Raji (cell line): ENCODE data around the gene CHRDL2.

ENCODE experiments used
- POLR2A ChIP-seq: IDR thresholded peaks from 2 replicates; pipeline ENCODE4 v1.6.1; 2011; ENCODE audit warnings: low read depth, low read length, control low read depth; ENCODE audit not compliant: insufficient read depth

Gene CHRDL2, protein sequence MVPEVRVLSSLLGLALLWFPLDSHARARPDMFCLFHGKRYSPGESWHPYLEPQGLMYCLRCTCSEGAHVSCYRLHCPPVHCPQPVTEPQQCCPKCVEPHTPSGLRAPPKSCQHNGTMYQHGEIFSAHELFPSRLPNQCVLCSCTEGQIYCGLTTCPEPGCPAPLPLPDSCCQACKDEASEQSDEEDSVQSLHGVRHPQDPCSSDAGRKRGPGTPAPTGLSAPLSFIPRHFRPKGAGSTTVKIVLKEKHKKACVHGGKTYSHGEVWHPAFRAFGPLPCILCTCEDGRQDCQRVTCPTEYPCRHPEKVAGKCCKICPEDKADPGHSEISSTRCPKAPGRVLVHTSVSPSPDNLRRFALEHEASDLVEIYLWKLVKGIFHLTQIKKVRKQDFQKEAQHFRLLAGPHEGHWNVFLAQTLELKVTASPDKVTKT

DNA sequence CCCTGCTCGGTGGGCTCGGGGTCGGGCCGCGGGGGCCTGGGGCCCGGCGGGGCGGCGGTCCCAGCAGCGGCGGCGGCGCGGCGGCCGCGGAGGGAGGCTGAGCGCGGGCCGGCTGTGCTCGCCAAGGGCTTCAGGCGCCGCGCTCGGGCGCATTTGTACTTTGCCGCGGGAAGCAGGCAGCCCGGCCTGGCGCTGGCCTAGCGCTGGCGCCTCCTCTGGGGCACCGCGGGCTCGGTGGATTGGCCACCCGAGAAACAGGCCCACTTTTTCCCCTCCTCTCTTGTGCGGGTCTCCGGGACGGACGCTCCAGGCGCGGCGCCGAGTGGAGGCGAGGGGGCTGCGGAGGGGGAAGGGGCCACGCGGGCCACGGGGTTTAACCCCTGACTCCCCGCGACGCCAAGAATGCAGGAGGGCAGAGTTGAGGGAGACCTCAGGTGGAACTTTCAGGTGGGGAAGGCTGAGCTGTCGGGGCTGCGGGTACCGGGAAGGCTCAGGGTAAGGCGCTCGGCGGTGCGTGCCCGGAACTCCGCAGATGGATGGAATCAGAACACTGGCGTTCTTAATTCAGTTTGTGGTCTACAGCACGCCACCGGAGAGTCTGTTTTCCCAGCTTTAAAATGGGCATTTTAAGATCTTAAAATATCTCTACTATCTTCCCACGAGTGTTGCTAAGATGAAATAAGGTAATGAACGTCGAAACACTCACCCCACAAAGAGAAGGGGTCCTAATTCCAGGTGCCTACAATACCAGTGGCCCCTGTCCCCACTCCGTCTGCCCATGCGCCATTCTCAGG is at the start of gene CHRDL2:
Gene CHRDL2 (minus strand): TSS at position 126 of the 794 bp plus-strand sequence. CDS start 538 bp downstream, outside the sequence.
- no peak for TF ChIP-seq POLR2A

DNA sequence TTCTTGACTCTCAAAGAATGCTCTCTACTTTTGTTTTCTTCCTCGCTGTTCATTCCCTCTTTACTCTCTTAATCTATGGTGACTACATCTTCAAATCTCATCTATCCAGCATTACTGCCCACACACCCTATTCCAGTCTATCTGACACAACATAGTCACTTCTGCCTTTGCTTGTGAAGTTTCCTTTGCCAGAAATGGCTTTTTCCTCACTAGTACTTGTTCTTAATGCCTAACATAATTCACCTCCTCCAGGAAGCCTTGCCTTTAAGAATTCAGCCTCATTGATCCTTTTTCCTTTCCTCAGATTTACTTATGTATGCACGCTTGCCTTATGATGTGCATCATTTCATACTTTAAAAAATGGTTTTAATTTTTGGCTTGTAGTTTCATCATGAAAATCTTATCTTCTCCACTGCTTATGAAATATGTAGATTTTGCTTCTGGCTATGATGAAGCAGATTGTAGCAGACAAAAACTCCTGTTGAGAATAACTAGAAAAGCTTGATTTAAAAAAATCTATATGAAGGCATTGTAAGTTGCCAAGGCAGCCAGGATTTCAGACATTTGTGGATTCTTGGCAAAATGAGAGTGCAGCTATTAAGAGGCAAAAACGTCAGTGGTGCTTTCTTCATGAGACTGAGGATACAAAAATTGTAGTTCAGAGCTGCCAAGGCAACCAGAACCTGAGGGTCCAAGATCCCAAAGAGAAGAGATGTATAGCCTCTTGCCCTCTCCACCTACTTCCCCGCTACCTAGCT is 49.2 kb upstream of the CHRDL2 start:
- TF ChIP-seq POLR2A = no peak

DNA sequence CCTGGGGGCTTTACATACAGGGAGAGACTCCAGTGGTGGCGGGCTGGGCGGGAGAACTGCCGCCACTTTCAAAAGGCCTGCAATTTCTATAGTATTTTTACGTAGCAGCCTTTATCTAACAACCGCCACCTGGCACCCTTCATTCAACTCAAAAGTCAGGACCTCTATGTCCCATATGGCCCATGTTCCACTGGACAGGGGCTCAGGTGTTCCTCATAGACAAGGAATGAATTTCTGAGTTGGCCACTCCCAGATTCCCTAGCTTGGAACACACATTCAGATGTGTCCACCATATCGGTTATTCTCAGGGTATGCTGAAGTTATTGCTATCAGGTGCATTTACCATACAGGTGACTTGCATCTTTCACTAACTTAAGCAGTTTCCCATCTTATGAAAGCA is 47.4 kb upstream of the CHRDL2 start:
- no peak for TF ChIP-seq POLR2A

DNA sequence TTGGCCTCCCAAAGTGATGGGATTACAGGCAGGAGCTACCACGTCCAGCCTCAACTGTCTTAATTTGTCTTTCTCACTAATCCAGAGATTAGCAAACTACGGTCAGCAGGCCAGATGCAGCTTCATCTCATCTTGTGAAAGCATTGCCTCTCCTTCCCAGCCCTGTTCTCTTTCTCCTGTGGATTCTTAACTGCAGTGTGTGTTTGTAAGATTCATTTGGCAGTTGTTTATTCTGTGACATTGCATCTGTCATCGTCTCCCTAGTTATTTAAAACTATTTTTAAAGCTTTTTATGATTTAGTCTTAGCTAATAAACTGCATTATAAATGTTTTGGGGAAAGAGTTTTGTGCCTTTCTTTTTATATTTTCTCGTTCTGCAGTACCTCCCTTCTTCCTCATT is 46.7 kb upstream of the CHRDL2 start:
- TF ChIP-seq POLR2A = no peak

DNA sequence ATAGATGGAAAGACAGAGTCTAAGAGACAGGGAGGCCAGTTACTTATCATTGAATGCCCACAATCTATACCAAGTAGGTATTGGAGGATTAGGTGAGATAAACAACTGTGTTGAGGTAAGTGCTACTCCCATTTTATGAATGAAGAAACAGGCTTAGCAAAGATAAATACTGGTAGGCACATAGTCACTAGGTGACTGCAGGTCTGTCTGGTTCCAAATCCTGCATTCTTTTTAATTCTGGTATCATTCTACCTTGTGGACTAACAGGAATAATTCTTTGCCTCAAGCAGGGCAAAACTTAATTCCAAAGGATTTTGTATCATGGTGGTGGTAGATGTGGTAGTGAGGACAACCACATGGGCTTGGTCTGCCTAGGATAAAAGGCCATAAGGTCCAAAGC is 45.8 kb upstream of the CHRDL2 start:
- no peak for TF ChIP-seq POLR2A

DNA sequence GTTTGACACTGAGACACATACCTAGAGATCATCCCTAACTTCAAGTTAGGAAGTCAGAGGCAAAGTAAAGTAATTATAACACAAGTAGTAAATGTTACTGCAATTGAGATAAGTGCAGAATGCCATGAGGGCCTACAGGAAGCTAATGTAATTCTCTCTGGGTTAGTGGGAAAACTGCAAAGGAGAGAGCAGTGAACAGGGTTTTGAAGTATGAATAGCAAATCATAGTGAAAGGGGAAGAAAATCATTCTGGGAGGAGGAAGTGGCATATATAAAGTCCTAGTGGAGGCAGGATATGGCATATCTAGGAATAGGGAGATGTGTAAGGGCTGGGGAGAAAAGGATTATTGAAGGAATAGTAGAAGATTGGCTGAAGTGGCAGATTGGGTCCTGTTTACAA is 45.3 kb upstream of the CHRDL2 start:
- TF ChIP-seq POLR2A = no peak

DNA sequence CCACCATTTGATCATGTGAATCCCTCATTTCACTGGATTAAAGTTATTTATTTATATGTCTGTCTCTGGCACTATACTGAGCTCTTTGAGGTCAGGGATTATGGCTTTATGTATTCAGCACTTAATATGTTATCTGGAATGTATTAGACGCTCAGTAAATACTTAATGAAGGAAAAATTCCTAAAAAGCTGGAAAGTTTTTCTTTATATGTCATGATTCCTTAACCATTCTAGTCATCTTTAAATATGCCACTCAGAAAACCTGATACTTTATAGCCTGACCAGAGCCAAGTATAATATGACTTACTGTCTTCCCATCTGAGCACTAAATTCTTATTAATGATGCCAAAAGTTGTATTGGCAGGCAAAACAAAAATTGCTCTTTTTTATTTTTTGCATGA is 44.5 kb upstream of the CHRDL2 start:
- no peak for TF ChIP-seq POLR2A

DNA sequence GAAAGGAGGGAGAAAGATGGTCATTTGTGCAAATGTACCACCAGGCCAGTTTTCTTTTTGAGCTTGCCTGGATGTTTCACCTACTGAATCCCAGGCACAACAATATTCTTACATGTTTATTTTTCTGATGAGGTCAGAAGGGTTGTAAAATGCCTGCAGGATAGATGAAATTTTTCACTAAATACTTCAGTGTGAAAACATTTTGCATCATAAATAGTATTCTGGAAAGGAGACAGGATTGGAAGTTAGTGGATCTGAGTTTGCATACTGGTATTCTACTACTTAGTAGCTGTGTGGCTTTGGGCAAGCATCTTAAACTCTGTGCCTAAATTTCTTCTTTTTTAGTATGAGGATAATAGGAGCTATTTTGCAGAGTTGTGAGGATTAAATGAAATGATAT is 42.2 kb upstream of the CHRDL2 start:
- TF ChIP-seq POLR2A = no peak

DNA sequence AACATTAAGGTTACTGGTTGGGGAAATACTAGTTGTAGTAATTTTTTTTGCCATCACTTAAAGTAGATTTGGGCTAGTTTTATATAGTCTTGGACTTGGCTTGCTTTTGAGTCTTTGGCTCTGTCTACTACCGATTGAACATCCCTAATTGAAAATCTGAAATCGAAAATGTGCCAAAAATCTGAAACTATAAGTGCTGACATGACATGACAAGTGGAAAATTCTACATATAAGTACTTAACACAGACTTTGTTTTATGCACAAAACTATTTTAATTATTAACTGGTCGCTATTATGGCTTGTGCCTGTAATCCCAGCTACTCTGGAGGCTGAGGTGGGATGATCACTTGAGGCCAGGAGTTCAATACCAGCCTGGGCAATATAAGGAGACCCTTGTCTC is 39.9 kb upstream of the CHRDL2 start:
- no peak for TF ChIP-seq POLR2A

DNA sequence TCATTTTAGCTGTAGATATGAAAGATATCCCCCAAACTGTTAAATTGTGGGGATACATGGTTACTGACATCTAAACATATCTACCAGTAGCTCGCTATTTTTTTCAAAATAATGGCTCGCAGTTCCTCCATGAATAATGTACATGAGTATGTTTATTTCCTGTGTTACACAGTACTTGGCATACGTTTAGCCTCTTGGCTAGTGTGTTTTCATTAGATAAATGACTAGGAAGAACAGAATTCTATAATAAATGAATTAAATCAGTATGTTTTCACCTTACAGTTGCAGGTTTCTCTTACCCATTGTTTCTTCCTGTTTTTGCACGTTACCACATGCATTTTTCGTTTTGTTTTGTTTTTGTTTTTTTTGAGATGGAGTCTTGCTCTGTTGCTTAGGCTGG is 39.2 kb upstream of the CHRDL2 start:
- TF ChIP-seq POLR2A = no peak

DNA sequence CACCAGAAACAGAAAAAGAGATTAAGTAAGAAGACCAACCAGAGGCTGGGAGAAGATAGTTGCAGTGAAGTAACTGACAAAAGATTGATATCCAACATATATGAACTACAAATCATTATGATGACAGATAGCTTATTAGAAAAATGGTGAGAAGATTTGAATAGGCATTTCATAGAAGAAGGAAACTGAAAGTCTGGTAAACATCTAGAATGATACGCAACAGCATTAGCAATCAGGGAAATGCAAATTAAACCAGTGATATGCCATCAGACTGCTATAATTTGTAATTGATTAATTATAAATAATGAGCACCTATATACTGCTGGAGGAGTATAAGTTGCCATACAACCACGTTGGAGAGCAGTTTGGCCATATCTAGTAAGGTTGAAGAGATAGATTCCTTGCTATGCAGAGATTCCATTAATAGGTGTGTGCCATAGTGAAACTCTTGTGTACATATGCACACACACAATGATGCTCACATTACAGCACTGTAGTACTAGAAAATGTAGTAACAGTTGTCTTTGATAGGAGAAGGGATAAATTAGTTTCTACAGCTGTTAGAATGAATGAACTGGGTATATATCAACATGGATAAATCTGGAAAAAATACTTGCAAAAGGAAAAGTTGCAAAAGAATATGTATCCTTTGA is 38.0 kb upstream of the CHRDL2 start:
- TF ChIP-seq POLR2A = no peak

DNA sequence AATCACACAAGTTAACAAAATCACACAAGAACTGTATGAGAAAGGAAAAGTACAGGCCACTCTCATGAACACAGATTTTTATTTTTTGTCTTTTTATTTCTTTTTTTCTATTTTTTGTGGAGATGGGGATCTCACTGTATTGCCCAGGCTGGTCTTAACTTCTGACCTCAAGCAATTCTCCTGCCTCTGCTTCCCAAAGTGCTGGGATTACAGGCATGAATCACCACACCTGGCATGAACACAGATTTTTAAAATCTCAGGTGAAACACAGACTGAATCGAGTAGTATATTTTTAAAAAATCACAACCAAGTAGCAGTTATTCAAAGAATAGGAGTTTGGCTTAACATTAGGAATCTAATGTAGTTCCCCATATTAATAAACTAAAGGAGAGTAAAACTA is 35.7 kb upstream of the CHRDL2 start:
- TF ChIP-seq POLR2A = no peak

DNA sequence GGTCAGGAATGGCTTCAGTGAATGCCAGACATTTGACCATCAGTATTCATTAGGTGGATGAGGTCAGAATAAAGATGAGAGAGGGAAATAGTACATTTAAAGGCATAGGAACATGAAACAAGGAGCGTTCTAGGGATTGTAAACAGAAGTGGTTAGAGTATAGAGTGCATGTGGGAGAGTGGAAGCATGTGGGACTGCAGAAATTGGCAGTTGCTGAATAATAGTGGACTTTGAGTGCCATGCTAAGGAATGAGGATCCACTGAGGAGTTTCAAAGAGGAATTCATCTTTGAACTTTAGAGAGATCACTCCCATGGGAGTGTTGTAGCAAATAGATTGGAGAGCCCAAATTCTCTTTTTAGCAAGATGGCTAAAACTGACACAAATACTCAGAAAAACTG is 25.3 kb upstream of the CHRDL2 start:
- TF ChIP-seq POLR2A = no peak

DNA sequence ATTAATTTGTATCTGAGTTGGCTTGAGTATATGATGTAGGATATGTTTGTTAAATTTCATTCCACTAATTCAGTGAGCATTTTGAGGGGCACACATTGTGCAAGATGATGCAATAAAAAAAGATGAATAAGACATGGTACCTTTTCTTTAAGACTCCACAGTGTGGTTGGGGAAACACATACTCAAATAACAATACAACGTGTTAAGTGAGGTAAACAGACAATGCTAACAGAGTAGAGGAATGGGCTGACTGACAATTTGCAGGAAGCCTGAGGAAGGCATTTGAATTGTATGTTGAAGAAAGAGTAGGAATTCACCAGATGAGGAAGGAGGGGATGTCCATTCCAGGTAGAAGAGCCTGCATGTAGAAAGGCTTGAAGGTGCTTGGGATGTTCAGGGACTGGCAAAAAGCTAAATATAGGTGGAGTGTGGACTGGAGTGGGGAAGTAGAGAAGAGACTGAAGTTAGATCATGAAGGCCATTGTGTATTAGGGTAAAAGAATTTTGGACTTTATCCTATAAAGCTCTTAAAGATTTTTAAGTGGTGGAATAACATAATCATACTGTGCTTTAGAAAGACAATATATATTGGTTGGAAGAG is 24.3 kb upstream of the CHRDL2 start:
- TF ChIP-seq POLR2A = no peak
